Trophoblast cell (in vitro differentiated cells and primary cell): Measurements from ENCODE around the gene ABTB2.

Experiments
- DNase-seq, 2 donors: peaks; one replicate each; pipeline ENCODE4 v3.0.0-alpha.2; 2016
- H2AFZ ChIP-seq: 2 replicates; pipeline ENCODE4 v1.6.1; 2013; ENCODE audit warnings: low read length, moderate library complexity, mild to moderate bottlenecking; ENCODE audit not compliant: insufficient read depth, poor library complexity
- H2AK5ac ChIP-seq: 2 replicates; pipeline ENCODE4 v1.6.1; 2013; ENCODE audit warnings: mild to moderate bottlenecking, low read length
- H2BK120ac ChIP-seq: 2 replicates; pipeline ENCODE4 v1.6.1; 2013; ENCODE audit warnings: low read length, mild to moderate bottlenecking, moderate library complexity; ENCODE audit not compliant: insufficient read depth, poor library complexity
- H2BK12ac ChIP-seq: 2 replicates; pipeline ENCODE4 v1.6.1; 2013; ENCODE audit warnings: mild to moderate bottlenecking, low read length, moderate library complexity
- H2BK5ac ChIP-seq: 2 replicates; pipeline ENCODE4 v1.6.1; 2013; ENCODE audit warnings: low read length, low read depth, moderate library complexity, mild to moderate bottlenecking; ENCODE audit not compliant: poor library complexity
- H3K14ac ChIP-seq: 2 replicates; pipeline ENCODE4 v1.6.1; 2013; ENCODE audit warnings: mild to moderate bottlenecking, low read length
- H3K18ac ChIP-seq: 2 replicates; pipeline ENCODE4 v1.6.1; 2013; ENCODE audit warnings: mild to moderate bottlenecking, low read length
- H3K23ac ChIP-seq: 2 replicates; pipeline ENCODE4 v1.6.1; 2013; ENCODE audit warnings: low read length
- H3K27ac ChIP-seq: 2 replicates; pipeline ENCODE4 v1.5.1; 2013; ENCODE audit warnings: low read depth, mild to moderate bottlenecking, inconsistent platforms, low read length, moderate library complexity
- H3K27me3 ChIP-seq: 2 replicates; pipeline ENCODE4 v1.6.1; 2013; ENCODE audit warnings: inconsistent platforms, mild to moderate bottlenecking, low read length, moderate library complexity; ENCODE audit not compliant: insufficient read depth
- H3K36me3 ChIP-seq, 2 experiments: 1 replicate in 1 of 2; 2 replicates in 1 of 2; pipeline ENCODE4 v1.6.1; 2013; ENCODE audit warnings: low read length in 2 of 2, mild to moderate bottlenecking in 2 of 2, moderate library complexity in 1 of 2; ENCODE audit not compliant: insufficient read depth in 2 of 2, control insufficient read depth in 1 of 2
- H3K4ac ChIP-seq: 2 replicates; pipeline ENCODE4 v1.6.1; 2013; ENCODE audit warnings: low read depth, mild to moderate bottlenecking, low read length, moderate library complexity
- H3K4me1 ChIP-seq, 2 experiments: 1 replicate in 1 of 2; 2 replicates in 1 of 2; pipeline ENCODE4 v1.6.1; 2013; ENCODE audit warnings: low read length in 2 of 2, mild to moderate bottlenecking in 2 of 2, moderate library complexity in 1 of 2; ENCODE audit not compliant: insufficient read depth in 2 of 2, control insufficient read depth in 1 of 2
- H3K4me2 ChIP-seq: 2 replicates; pipeline ENCODE4 v1.6.1; 2013; ENCODE audit warnings: inconsistent platforms, mild to moderate bottlenecking, low read length, moderate library complexity
- H3K4me3 ChIP-seq: 2 replicates; pipeline ENCODE4 v1.5.1; 2013; ENCODE audit warnings: mild to moderate bottlenecking, low read depth, low read length, inconsistent platforms
- H3K79me1 ChIP-seq: one replicate; pipeline ENCODE4 v1.6.1; 2013; ENCODE audit warnings: low read length
- H3K79me2 ChIP-seq: 2 replicates; pipeline ENCODE4 v1.6.1; 2013; ENCODE audit warnings: low read length, mild to moderate bottlenecking; ENCODE audit not compliant: control insufficient read depth, insufficient read depth, poor library complexity
- H3K9ac ChIP-seq: 2 replicates; pipeline ENCODE4 v1.6.1; 2013; ENCODE audit warnings: mild to moderate bottlenecking, low read length
- H3K9me3 ChIP-seq: 2 replicates; pipeline ENCODE4 v1.6.1; 2013; ENCODE audit warnings: low read depth, mild to moderate bottlenecking, control low read depth, inconsistent platforms, low read length; ENCODE audit not compliant: insufficient read depth
- H4K12ac ChIP-seq: 2 replicates; pipeline ENCODE4 v1.6.1; 2013; ENCODE audit warnings: low read depth, mild to moderate bottlenecking, low read length, moderate library complexity
- H4K8ac ChIP-seq: 2 replicates; pipeline ENCODE4 v1.6.1; 2013; ENCODE audit warnings: low read depth, mild to moderate bottlenecking, low read length, moderate library complexity
- H4K91ac ChIP-seq: one replicate; pipeline ENCODE4 v1.6.1; 2013; ENCODE audit warnings: low read depth, mild to moderate bottlenecking, low read length, moderate library complexity
- WGBS: extraction: QIAGEN DNeasy Blood & Tissue Kit; methylation state at CpG from one replicate; pipeline ENCODE4 v1.1.7; 2013; ENCODE audit warnings: missing lambda C conversion rate; ENCODE audit not compliant: insufficient read length, insufficient coverage; ENCODE audit errors: extremely low coverage; 5-methylcytosine and 5-hydroxymethylcytosine counted together

Gene ABTB2

DNA sequence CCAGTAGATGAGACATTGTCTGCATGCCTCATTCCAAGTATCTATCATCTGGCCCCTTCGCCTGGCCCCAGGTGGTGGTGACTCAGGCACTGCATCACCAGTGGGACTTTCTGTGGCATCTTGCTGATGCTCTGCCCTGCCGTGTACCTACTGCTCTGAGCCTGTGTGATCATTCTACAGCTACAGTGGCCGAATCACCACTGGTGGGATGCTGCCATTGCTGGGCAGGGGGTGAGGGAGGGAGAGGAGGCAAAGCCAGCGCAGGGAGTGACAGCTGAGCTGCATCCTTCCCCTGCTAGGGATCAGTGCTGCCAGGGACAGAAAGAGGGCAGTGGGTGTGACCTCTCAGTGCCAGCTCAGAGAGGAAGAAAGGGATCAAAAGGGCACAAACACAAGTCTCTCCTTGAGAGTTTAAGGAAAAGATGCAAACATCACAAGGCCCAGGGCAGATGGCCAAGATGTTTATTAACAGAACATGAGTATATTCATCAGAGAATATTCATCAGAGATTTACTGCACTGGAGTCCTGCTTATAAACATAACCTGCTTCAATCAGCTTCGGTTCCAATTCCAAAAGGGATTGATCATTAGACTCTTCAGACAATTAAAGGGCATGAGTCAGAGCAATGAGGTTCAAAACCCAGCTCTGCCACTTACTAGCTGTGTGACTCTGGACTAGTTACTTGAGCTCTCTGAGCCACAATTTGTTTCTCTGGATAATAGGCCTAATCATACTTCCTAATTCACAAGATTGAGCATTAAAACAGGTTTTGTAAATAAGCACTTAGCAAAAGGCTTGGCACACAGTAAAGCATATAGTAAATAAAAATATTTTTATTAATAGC is 142.6 kb downstream of the ABTB2 start:
- Histone ChIP-seq H3K23ac (no peak overlapping the region), H2BK120ac (no peak overlapping the region), H3K14ac (no peak overlapping the region), H3K18ac (peak overlapping the region; percentile 25), H3K79me2 (no peaks in the 10 kb centered on the region), H4K8ac (no peak overlapping the region), H3K9ac (no peak overlapping the region), H4K12ac (no peak overlapping the region), H3K9me3 (peaks cover 2% of the 10 kb centered on the region), H2AFZ (no peak overlapping the region), H3K27ac (no peak overlapping the region), H2AK5ac (no peak overlapping the region), H3K4me2 (no peak overlapping the region), H3K27me3 (no peaks in the 10 kb centered on the region), H3K4ac (no peak overlapping the region), H3K36me3 (no peaks in the 10 kb centered on the region), H3K79me1 (no peaks in the 10 kb centered on the region), H3K4me3 (no peak overlapping the region), H2BK12ac (no peak overlapping the region), H3K4me1 (no peaks in the 10 kb centered on the region), H2BK5ac (no peak overlapping the region), H4K91ac (no peak overlapping the region)
- no CpG with 5 or more reads among the region's 5 CpGs for WGBS
- peak; percentile 82 to 83 for DNase-seq

DNA sequence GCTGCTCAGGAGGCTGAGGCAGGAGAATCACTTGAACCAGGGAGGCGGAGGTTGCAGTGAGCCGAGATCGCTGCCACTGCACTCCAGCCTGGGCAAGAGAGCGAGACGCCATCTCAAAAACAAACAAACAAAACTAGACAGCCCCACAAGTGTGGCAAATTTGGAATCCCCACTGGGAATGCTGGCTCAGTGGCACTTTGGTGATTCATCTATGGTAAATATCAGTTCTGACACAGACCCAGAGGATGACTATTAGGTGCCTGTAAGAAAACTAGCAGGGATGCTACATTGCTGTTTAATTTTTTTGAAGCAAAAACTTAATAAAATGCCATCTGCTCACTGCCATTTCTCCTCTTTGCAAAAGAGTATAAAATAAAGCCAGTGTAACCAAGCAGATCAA is 144.4 kb downstream of the ABTB2 start:
- Histone ChIP-seq H3K79me2 (no peaks in the 10 kb centered on the region), H3K4me1 (no peaks in the 10 kb centered on the region), H3K18ac (no peak overlapping the region), H3K4ac (no peak overlapping the region), H3K9me3 (peaks cover 2% of the 10 kb centered on the region), H4K12ac (no peak overlapping the region), H3K36me3 (no peaks in the 10 kb centered on the region), H3K9ac (no peak overlapping the region), H3K23ac (no peak overlapping the region), H3K27me3 (no peaks in the 10 kb centered on the region), H3K79me1 (no peaks in the 10 kb centered on the region), H2AK5ac (no peak overlapping the region), H4K91ac (no peak overlapping the region), H3K14ac (no peak overlapping the region), H3K27ac (no peak overlapping the region), H2BK120ac (no peak overlapping the region), H2BK5ac (no peak overlapping the region), H2AFZ (no peak overlapping the region), H4K8ac (no peak overlapping the region), H3K4me3 (no peak overlapping the region), H2BK12ac (no peak overlapping the region), H3K4me2 (no peak overlapping the region)
- DNase-seq, result peak in 1 of 2 donors; percentile 22
- no CpG with 5 or more reads among the region's 5 CpGs for WGBS

DNA sequence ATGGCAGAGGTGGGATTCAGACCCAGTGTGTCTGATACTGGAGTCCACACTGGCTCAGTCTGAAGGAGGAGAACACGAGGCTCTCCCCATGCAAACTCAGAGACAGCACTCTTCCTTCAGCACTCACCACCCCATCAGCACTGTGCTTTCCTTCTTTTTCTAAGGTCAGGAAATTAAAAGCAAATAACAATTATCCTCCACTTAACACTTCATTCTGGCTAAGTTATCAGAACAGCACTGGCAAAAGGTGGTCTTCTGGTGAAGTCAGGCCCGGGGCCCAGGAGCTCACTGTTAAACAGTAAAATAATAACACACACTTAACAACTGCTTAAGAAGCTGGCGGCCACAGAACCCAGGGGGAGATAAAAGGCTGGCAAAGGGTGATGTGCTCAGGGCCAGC is 145.2 kb downstream of the ABTB2 start:
- H3K79me2 ChIP-seq, result no peaks in the 10 kb centered on the region
- no peak overlapping the region for H2BK5ac ChIP-seq
- no peak overlapping the region for H4K8ac ChIP-seq
- no peak overlapping the region for H2BK12ac ChIP-seq
- H3K27me3 ChIP-seq, result no peaks in the 10 kb centered on the region
- no peak overlapping the region for H3K14ac ChIP-seq
- H3K4me3 ChIP-seq, result no peak overlapping the region
- no peak overlapping the region for H3K27ac ChIP-seq
- no CpG with 5 or more reads among the region's 3 CpGs for WGBS
- H3K4me1 ChIP-seq, result no peaks in the 10 kb centered on the region
- H3K18ac ChIP-seq, result no peak overlapping the region
- no peak for DNase-seq
- no peak overlapping the region for H3K23ac ChIP-seq
- no peaks in the 10 kb centered on the region for H3K79me1 ChIP-seq
- H4K91ac ChIP-seq, result no peak overlapping the region
- H3K4ac ChIP-seq, result no peak overlapping the region
- no peak overlapping the region for H2BK120ac ChIP-seq
- H3K9me3 ChIP-seq, result peaks cover 2% of the 10 kb centered on the region
- H3K9ac ChIP-seq, result no peak overlapping the region
- H2AFZ ChIP-seq, result no peak overlapping the region
- H4K12ac ChIP-seq, result no peak overlapping the region
- H3K4me2 ChIP-seq, result no peak overlapping the region
- H2AK5ac ChIP-seq, result no peak overlapping the region
- H3K36me3 ChIP-seq, result no peaks in the 10 kb centered on the region

DNA sequence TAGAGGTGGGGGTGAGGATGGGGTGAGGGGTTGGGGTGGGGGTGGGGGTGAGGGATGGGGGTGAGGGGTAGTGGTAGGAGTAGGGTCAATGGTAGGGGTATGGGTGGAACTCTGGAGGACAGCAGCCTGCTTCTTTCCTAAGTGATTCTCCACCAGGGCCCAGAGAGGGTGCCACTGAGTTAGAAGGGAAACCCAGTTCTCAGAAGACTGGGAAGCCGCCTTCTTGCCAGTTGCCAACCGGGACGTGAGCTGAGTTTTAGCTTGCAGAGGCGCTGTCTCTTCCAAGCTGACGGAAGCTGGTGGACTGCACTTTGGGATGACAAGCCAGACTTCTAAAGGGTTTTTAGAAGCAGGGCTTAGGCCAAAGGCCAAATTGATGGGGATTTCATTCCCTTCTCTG is 148.0 kb downstream of the ABTB2 start:
- Histone ChIP-seq H3K4ac (no peak overlapping the region), H2AK5ac (no peak overlapping the region), H3K9me3 (no peaks in the 10 kb centered on the region), H3K79me1 (no peaks in the 10 kb centered on the region), H3K27me3 (no peaks in the 10 kb centered on the region), H3K18ac (no peak overlapping the region), H3K9ac (no peak overlapping the region), H3K4me1 (no peaks in the 10 kb centered on the region), H3K14ac (no peak overlapping the region), H3K4me2 (no peak overlapping the region), H3K36me3 (no peaks in the 10 kb centered on the region), H3K23ac (no peak overlapping the region), H4K91ac (no peak overlapping the region), H2AFZ (no peak overlapping the region), H3K79me2 (no peaks in the 10 kb centered on the region), H4K12ac (no peak overlapping the region), H2BK5ac (no peak overlapping the region), H2BK12ac (no peak overlapping the region), H3K4me3 (no peak overlapping the region), H4K8ac (no peak overlapping the region), H2BK120ac (no peak overlapping the region), H3K27ac (no peak overlapping the region)
- WGBS, result no CpG with 5 or more reads among the region's 5 CpGs
- no peak for DNase-seq
